Esophagus mucosa (tissue), 1 donor: ENCODE results near the gene HEATR1. TPM values are rescaled to one million over a fixed set of nuclear protein-coding genes. Genes with fewer than 3 reads are reported as not detected.
"Not testable (repeated sequence)": the region's sequence is repeated elsewhere in the genome, so short reads cannot be mapped to it uniquely, and the experiment has no call there.

Experiments
- ATAC-seq: fragments of 200-7000 bp; cut with Tn5 transposase; one replicate; pipeline ENCODE4 v1.9.1; 2020
- total RNA-seq: library from RNA; stranded (reverse); gene quantifications from one replicate; pipeline ENCODE4 v1.2.4, GENCODE V29; 2023
- donor health status: DM: yes; HTN: yes; CAD: no.

HEATR1 gene
- total RNA-seq, 1 donor from 2014 or later: 25.1 TPM

- ATAC-seq: no peak
Measured at GRCh38 chr1:236581528-236581927, 22.8 kb downstream of the HEATR1 start.

- ATAC-seq: not testable (repeated sequence)
Measured at GRCh38 chr1:236580404-236580803, 23.9 kb downstream of the HEATR1 start.

GRCh38 chr1:236578661-236579060 lies 25.7 kb downstream of the HEATR1 start:
- ATAC-seq: no peak

GRCh38 chr1:236577041-236577440 lies 27.3 kb downstream of the HEATR1 start:
- not testable (repeated sequence) for ATAC-seq

DNA sequence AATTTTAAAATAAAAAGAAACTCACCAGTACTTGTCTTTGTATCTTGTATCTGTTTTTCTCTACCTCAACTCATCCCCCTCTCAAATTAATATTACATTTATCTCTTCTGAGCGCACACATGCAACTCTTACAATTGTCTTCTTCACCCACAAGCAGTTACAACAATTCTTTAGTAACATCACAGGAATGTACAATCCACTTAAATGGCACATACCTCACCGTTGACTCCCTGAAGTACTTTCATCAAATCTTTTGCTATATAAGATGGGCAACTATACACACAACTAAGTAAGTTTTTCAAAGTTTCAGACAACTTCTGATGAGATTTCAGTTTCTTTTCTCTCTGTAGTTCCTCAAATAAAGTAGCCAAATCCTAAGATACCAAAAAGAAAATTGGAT lies 28.3 kb downstream of the HEATR1 start:
- no peak for ATAC-seq

GRCh38 chr1:236575523-236575922 lies 28.8 kb downstream of the HEATR1 start:
- ATAC-seq: no peak

- no peak for ATAC-seq
Measured at GRCh38 chr1:236568285-236568894, 35.9 kb downstream of the HEATR1 start.

DNA sequence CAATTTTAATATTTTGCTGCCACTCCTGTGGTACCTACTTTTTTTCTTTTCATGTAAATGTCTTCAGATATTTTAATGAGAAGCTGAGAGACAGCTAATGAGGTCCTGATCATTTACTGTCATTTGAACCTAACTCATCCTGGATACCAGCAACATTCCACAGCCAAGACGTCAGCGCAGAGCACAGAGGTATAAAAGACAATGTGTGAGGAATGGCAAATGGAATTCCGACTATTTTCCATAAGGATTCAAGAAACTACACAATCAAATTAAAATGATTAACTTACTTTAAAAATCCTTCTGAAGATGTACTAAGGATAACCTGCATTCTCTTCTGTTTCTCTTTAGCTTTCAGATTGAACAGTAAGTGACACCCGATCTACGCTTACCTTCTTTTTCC lies 38.8 kb downstream of the HEATR1 start:
- no peak for ATAC-seq

DNA sequence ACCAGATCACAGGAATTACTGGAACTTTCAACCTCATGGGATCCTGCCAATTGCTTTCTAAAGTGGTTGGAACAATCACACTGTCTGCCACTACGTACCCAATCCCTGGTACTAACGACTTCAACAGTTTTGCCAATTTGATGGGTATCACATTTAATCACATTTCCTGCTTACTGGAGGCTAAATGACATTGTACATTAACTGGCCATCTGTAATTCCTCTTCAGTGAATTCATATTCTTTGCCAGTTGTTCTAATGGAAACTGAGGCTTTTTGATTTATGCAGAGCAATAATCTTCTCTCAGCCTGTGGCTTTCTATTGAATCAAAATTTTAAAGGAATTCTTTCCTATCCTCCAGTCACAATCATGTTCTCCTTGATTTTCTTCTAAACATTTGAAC lies 42.3 kb downstream of the HEATR1 start:
- no peak for ATAC-seq

GRCh38 chr1:236560213-236560771 lies 44.0 kb downstream of the HEATR1 start:
- no peak for ATAC-seq

GRCh38 chr1:236558846-236559245 lies 45.5 kb downstream of the HEATR1 start:
- no peak for ATAC-seq

- ATAC-seq: no peak
Measured at GRCh38 chr1:236558081-236558480, 46.2 kb downstream of the HEATR1 start.

- no peak for ATAC-seq
Measured at GRCh38 chr1:236556606-236557005, 47.7 kb downstream of the HEATR1 start.

DNA sequence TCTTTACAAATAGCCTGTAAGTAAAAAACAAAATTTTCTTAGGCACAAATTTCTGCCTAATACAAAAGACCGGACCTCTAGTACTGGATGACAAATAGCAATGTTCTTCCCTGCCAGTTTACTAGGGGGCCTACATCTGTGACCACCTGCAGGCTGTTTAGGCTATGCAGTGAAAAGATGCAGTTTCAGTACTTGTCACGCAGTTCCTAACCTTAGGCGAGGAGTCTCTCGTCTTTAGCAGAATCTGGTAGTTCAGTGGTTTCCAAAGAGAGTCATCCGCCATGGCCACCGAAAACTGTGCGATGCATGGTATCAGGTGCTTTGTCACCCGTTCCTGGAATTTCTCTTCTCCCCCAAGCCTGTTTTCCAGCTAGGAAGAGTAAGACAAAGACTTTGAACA lies 50.9 kb downstream of the HEATR1 start:
- no peak for ATAC-seq

DNA sequence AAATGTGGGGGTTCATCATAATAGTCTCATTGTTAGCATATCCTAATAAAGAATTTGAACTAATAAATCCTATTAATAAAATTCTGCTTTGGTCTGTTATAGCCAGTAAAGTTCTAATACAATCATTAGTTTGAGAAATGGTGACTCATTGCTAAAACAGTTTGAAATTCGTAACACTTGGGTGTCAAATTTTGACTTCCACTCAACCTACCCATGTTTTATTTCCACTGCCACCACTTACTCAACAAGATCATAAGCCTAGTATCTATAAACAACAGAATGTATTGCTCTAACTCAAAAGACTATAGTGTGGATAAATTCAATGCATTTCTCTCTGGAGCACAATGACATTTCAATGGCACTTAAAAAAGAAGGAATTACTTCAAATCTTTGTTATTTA lies 51.4 kb downstream of the HEATR1 start:
- ATAC-seq: no peak

DNA sequence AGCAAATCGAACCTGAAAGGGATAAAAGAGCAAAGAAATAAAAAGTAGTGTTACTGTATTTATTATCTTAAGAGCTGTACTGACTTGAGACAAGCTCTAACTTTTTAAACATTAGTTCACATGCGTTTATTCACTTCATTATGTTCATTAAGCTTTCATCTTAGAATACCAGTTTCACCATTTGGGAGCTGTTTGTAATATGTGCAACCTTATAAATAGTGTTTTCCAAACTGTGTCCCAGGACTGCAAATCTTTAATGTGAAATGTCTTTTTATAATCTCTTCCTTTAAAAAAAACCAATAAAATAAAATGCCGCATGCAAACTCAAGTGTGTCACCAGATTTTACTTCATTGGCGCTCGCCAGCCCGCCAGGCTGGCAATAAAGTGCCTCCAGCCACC lies 52.2 kb downstream of the HEATR1 start:
- ATAC-seq: no peak

DNA sequence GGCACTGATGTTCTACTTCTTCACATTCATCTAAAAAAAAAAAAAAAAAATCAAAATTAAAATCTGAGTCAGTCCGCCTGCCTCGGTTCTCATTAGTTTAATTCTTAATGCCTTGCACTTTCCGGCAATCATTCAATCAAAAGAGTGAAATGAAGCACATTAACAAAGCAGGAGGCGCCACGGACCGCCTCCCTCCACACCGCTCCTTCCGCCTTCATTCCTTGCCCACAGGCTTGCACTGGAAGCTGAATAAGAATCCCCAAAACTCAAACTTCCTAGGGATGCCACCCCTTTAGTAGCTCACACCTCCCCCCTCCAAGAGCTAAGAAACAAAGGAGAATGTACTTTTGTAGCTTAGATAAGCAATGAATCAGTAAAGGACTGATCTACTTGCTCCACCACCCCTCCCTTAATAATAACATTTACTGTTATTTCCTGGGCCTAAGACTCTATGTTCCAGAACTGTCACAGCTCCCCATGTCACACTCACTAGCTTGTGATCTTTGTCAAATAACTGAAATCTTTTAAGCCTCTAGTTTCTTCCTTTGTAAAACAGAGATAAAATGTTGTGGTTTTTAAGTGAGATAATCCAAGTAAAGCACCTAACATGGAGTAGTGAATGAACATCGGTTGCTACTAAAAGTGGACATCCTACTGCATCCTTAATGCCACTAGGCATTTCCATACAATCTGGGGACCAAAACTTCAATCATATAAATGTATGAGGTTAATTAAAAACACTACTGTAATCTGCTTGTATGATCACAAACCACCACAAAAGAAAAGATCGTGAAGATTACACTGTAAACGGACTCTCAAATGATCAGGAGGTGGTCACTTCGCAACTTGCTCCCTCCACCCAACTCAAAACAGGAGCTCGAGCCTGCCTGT lies 53.1 kb downstream of the HEATR1 start:
- ATAC-seq: no peak

GRCh38 chr1:236548452-236548851 lies 55.9 kb downstream of the HEATR1 start:
- ATAC-seq: no peak

DNA sequence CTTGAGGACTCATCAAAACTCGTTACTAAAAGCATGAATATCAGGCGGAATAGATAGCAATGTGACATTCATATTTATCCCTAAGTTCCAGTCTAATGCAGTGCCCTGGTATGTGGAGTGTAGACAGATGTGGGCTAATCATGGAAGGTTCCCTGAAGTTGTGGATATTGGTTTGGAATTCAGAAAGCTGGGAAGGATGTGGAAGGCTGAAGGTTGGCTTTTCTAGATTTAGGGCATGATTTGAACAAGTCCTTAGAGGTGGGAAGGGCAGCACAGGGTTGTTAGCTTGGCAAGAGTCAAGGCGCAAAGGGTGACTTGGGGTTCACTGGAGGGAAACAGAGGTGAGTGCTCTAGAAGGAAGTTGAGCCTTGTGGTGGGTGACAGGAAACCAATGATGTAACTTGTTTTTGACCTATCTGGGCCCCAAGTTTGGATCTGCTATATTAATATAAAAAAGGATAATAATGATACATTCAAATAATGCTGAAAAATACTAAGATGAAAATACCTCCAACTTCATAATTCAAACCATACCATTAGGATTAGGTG lies 58.6 kb downstream of the HEATR1 start:
- ATAC-seq: no peak

DNA sequence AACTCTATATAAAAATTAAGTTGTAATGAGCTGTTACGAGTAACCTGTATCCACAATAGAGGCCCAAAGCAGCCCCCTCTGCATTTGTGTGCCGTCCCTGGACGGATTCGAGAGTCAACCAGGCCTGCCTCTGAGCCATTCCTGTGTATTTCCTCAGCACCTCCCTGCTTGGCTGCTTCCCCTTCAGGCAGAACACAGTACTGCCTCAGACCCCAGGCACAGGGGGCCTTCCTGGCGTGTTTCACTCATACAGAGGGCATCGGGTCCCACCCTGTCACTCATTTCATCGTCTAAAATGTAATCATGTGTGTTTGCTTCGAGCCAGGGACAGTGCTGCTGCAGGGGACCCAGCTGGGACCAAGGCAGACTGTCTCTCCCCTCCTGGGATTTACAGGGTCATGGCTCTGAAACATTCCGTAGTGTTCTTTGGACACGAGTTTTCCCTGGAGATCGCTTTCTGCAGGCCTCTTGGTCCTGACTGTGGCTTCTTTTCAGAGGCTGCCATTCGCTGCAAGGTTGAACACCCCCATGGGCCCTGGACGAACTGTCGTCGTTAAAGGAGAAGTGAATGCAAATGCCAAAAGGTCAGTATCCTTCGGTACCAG lies 61.1 kb downstream of the HEATR1 start:
- ATAC-seq: no peak

DNA sequence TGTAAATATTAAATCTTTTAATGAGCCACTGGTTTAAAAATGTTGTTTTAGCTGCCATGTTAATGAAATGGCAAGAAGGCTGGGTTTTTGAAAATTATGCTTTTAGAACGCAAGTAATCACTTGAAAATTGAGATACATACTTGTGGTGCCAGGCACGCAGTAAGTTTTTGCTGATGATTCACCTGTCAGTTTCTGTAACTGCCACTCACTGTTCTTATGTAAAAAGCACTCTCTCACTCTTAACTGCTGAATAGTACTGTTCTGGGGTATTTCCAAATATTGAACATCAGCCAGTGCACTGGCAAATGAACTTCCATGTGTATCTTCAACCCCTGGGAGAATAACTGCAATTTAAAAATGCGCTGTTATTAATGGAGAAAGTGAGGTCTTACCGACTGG lies 62.6 kb downstream of the HEATR1 start:
- no peak for ATAC-seq

DNA sequence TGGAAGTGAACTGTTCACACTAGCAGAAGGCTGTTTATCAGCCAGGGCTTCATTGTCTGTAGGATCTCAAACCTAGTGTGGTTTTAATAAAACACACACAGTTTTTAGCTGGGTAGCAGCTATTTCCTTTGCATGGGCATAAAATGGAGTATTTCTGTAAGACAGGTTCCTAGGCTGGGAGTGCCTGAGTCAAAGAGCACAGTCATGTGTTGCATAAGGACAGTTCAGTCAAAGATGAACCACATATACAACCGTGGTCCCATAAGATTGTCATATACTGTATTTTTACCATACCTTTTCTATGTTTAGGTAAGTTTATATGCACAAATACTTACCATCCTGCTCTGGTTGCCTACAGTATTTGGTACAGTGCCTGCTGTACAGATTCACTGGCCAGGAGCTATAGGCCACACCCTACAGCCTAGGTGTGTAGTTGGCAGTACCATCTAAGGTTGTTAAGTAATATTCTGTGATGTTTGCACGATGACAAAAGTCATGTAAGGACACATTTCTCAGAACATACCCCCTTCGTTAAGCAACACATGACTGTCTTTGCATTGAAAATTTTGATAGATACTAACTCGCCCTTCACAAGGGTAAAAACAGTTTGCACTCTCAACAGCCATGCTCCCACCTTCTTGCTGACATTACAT lies 63.4 kb downstream of the HEATR1 start:
- peak; percentile 92 for ATAC-seq

DNA sequence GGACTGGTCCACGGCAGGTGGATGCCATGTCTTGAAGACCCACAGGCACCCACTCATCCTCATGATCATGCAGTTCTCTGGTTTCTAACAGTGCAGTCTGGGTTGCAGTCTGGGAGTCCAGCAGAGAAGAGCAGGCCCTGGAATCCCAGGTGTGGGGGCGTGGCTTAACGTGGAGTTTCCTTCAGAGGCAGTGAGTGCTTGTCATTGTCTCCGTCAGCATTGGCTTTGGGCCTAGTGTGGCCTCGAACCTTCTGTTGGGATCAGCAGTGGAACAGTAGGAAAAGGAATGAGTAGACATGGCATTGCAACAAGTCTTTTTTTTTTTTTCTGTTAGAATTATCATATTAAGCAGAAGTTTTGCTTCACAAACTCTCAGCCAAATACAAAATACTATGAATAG lies 67.8 kb downstream of the HEATR1 start:
- no peak for ATAC-seq
